ENCODE data around the gene LRRC58. TPM values are rescaled to one million over a fixed set of nuclear protein-coding genes. Genes with fewer than 3 reads are reported as not detected.
"Not testable (repeated sequence)": the region's sequence is repeated elsewhere in the genome, so short reads cannot be mapped to it uniquely, and the experiment has no call there.

Gene LRRC58
- total RNA-seq, 4 donors from 2014 or later = 25.3 to 35.6 (median 31.3) TPM

DNA sequence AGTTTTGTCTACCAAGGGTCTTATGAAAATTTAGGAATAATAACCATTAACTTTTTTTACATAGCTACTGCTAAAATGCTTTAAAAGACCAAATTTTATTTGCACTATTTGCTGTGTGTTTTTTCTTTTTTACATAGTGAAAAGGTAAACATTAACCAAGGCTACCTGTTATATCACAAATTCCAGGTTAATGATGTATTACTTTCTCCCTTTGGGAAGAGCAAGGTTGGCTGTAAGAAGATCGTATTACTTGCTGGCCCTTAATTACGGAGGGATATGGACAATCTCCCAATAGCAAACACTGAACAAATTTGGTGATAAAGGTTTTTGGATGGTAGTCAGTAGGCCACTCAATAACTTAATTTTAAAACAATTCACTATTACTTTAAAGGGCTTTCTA lies 22.4 kb downstream of the LRRC58 start:
- DNase-seq (ENCODE audit: low spot score in 2 of 2) = no peak
- Histone ChIP-seq H3K4me1 (no peaks in the 10 kb centered on the region), H3K4me3 (no peak overlapping the region), H3K9me3 (no peaks in the 10 kb centered on the region), H3K36me3 (peaks cover 61% of the 10 kb centered on the region), H3K27ac (no peak overlapping the region), H3K27me3 (no peaks in the 10 kb centered on the region)
- TF ChIP-seq CTCF (IDR thresholded peaks at IDR 0.05) (no peak), POLR2AphosphoS5 (IDR thresholded peaks at IDR 0.05) (no peak), POLR2A (IDR thresholded peaks at IDR 0.05) (no peak), EP300 (IDR thresholded peaks at IDR 0.05) (no peak)
- 95% methylated on average over 2 of the region's 2 CpGs for WGBS

DNA sequence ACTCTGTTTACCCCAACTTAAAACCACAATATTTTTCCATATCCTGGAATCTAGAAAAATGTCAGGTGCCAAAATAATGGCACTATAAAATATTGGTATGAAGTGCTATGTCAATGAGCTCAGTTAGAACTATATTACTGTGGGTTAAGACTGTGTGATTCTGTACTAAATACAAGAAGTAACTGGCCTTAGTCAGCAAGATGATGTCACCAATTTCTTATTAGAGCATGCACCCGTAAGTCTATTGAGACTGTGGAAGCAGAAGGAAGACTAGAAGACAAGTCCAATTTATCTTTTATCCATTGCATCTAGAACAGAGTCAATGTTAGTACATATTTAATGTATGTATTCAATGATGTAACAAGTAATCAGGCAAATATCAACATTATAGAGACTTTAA lies 25.0 kb downstream of the LRRC58 start:
- no peaks in the 10 kb centered on the region for H3K27me3 ChIP-seq
- WGBS = 53% methylated on average over 1 of the region's 1 CpG
- TF ChIP-seq POLR2A (IDR thresholded peaks at IDR 0.05) = no peak
- TF ChIP-seq EP300 (IDR thresholded peaks at IDR 0.05) = no peak
- TF ChIP-seq POLR2AphosphoS5 (IDR thresholded peaks at IDR 0.05) = no peak
- no peaks in the 10 kb centered on the region for H3K9me3 ChIP-seq
- no peak for DNase-seq (ENCODE audit: low spot score in 2 of 2)
- H3K4me1 ChIP-seq = no peaks in the 10 kb centered on the region
- peaks cover 44% of the 10 kb centered on the region for H3K36me3 ChIP-seq
- H3K4me3 ChIP-seq = no peak overlapping the region
- H3K27ac ChIP-seq = no peak overlapping the region

DNA sequence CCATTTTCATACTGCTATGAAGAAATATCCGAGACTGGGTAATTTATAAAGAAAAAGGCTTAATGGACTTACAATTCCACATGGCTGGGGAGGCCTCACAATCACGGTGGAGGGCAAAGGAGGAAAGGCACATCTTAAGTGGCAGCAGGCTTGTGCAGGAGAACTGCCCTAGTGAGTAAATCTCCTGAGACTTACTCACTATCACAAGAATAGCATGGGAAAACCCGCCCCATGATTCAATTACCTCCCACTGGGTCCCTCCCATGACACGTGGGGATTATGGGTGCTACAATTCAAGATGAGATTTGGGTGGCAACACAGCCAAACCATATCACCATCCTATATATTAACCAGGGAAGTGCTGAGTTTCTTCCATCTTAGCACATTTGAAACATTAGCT lies 25.4 kb downstream of the LRRC58 start:
- not testable (repeated sequence) for H3K27me3 ChIP-seq; H3K27ac ChIP-seq; H3K4me3 ChIP-seq; H3K4me1 ChIP-seq; H3K9me3 ChIP-seq; DNase-seq (ENCODE audit: low spot score in 2 of 2)
- WGBS = 92% methylated on average over 4 of the region's 4 CpGs
- H3K36me3 ChIP-seq = peaks cover 40% of the 10 kb centered on the region

DNA sequence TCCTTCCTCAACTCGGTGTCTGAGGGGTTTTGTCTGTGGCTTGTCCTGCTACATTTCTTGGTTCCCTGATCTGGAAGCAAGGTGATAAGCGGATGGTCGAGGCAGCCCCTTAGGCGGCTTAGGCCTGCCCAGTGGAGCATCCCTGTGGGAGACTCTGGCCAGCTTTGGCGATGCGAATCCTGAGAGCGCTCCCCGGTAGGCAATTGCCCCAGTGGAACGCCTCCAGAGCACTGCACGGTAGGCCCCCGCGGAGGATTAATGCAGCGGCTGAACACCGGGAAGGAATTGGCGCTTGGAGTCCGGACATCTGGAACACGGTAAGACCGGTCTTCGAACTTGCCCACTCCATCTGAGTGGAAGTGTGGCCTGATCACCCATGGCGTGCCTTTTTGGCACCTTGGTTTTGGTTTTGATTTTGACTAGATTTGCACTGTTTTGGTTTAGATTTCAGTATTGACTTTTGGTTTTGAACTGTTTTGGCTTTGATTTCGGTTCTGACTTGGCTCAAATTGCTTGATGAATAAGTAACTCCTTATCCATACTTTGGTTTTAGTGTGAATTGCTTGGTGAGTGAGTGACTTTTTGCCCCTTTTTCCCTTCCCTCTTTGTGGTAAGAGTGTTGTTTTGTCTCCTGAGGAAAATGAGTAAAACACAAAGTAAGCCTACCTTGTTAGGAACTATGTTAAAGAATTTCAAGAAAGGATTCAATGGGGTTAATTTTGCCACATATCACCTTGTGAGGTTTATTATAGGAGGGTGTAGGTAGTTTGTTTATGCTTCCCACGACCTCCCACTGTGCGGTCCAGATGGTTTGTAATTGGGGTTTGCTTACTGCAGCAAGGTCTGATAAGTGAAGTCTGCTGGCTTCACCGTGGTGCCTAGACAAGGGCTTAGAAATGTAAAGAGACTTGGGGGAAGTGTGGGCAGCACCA lies 37.0 kb downstream of the LRRC58 start:
- Histone ChIP-seq H3K4me3 (no peak overlapping the region), H3K4me1 (no peaks in the 10 kb centered on the region), H3K36me3 (peaks cover 4% of the 10 kb centered on the region), H3K9me3 (peaks cover 5% of the 10 kb centered on the region), H3K27ac (no peak overlapping the region), H3K27me3 (no peaks in the 10 kb centered on the region)
- DNase-seq (ENCODE audit: low spot score in 2 of 2) = no peak
- no peak for TF ChIP-seq EP300 (IDR thresholded peaks at IDR 0.05)
- TF ChIP-seq POLR2AphosphoS5 (IDR thresholded peaks at IDR 0.05) = no peak
- TF ChIP-seq CTCF (IDR thresholded peaks at IDR 0.05) = no peak
- TF ChIP-seq POLR2A (IDR thresholded peaks at IDR 0.05) = no peak
- 95% methylated on average over 24 of the region's 24 CpGs for WGBS

GRCh38 chr3:120306519-120307455 lies 42.4 kb downstream of the LRRC58 start:
- Histone ChIP-seq H3K4me3 (no peak overlapping the region), H3K36me3 (peaks cover 1% of the 10 kb centered on the region), H3K27ac (no peak overlapping the region), H3K4me1 (peaks cover 4% of the 10 kb centered on the region), H3K27me3 (peaks cover 4% of the 10 kb centered on the region), H3K9me3 (no peaks in the 10 kb centered on the region)
- TF ChIP-seq CTCF (IDR thresholded peaks at IDR 0.05) (no peak), POLR2A (IDR thresholded peaks at IDR 0.05) (no peak), EP300 (IDR thresholded peaks at IDR 0.05) (no peak), POLR2AphosphoS5 (IDR thresholded peaks at IDR 0.05) (no peak)
- 84% methylated on average over 51 of the region's 72 CpGs for WGBS
- no peak for DNase-seq (ENCODE audit: low spot score in 2 of 2)

DNA sequence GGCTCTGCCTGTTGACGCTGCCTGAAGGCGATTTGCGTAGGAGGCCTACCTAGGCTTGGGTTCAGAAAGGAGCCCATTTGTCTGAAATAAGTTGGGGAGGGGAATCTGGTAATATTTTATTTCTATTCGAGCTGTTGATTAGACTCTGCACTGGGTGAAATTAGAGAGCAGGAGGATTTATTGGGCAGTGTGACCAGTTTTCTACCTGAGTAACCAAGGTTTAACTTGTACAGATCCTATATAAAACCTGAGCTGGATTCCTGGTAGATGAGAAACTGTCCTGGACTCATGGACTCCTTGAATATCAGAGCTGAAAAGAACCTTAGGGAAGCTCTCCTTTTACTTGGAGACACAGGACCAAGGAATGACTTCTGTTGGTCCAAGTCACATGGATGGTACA lies 44.5 kb downstream of the LRRC58 start:
- no peak overlapping the region for H3K4me3 ChIP-seq
- no peak overlapping the region for H3K27ac ChIP-seq
- H3K4me1 ChIP-seq = peaks cover 4% of the 10 kb centered on the region
- no peaks in the 10 kb centered on the region for H3K36me3 ChIP-seq
- H3K9me3 ChIP-seq = no peaks in the 10 kb centered on the region
- DNase-seq (ENCODE audit: low spot score in 2 of 2) = no peak
- H3K27me3 ChIP-seq = peaks cover 4% of the 10 kb centered on the region
- TF ChIP-seq CTCF (IDR thresholded peaks at IDR 0.05) (no peak), POLR2AphosphoS5 (IDR thresholded peaks at IDR 0.05) (no peak), EP300 (IDR thresholded peaks at IDR 0.05) (no peak), POLR2A (IDR thresholded peaks at IDR 0.05) (no peak)
- 89% methylated on average over 4 of the region's 4 CpGs for WGBS

Data from suprapubic skin (tissue), 4 donors.